Dermis microvascular lymphatic vessel endothelial cell (primary cell): ENCODE data around the gene PRKCA. TPM values are rescaled to one million over a fixed set of nuclear protein-coding genes. Genes with fewer than 3 reads are reported as not detected.
"Not testable (repeated sequence)": the region's sequence is repeated elsewhere in the genome, so short reads cannot be mapped to it uniquely, and the experiment has no call there.

Source experiments
- DNase-seq, 2 donors: peaks; one replicate each; pipeline versions ENCODE4 v3.0.0 to v3.0.0-alpha.2; 2010; ENCODE audit warnings: low read depth in 2 of 2
- total RNA-seq: library from RNA; depleted of rRNA; stranded (reverse); fragments of >200 nt; gene quantifications from 2 replicates; pipeline ENCODE4 v1.2.1, GENCODE V29; 2014

Gene PRKCA
- total RNA-seq, 1 donor from 2014 or later, result 3.6 TPM

DNA sequence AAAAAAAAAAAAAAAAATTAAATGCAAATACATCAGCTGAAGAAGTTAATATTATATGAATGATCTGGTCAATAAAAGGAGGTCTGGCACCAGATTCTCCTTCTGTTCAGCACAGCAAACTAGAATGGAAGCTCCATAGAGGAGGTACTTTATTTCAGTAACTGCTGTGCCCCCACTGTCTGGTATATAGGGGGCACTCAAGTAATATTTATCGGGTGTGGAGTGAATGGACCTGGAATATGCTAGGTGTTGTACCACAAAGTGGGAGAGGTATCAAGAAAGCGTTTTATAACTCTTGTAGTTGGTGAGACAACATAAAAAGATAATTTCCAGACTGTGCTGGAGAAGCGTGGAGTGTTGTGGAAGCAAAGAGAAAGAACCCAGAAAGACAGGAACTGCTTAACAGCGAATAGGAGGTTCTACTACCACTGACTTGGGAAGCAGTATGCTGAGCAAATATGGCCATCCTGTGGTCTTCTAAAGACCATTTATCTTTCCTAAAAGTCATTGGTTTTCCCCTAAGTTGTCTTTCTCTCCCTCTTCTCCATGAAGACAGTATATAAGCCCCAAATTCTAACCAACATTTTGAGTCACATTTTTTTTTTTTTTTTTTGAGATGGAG is 12.2 kb upstream of the PRKCA start:
- DNase-seq, result peak; percentile 21 to 52

DNA sequence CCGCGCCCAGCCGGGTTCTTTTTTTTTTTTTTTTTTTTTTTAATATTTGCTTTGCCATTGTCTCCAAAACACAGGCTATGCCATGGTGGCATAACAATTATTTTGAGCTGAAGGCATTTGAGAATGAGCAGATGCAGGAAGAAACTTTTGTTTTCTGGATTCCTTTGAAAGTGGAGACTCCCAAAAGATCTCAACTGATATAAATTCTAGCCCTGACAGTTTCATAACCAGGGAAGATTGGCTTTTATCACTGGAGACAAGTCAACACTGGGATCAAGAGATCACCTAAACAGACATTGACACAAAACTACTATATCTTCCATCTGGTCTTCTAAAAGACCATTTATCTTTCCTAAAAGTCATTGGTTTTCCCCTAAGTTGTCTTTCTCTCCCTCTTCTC is 10.1 kb upstream of the PRKCA start:
- no peak for DNase-seq

DNA sequence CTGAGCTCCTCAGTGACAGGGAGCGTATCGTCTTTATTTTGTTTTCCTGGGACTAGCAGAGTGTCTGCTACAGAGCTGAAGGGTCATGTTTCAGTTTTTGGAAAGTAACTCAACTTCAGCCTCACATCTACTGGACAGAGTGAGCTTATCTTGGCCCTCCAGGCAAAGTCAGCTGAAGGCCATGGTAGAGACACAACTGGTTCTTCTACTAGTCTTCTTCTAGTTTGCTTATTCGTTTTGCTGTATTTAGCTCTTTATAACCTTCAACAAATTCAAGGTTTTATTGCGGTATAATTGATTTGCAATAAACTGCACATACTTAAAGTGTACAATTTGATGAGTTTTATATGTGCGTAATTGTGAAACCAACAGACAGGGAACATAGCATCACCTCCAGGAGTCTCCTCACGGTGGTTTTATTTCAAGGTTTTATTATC is 6.1 kb upstream of the PRKCA start:
- no peak for DNase-seq

DNA sequence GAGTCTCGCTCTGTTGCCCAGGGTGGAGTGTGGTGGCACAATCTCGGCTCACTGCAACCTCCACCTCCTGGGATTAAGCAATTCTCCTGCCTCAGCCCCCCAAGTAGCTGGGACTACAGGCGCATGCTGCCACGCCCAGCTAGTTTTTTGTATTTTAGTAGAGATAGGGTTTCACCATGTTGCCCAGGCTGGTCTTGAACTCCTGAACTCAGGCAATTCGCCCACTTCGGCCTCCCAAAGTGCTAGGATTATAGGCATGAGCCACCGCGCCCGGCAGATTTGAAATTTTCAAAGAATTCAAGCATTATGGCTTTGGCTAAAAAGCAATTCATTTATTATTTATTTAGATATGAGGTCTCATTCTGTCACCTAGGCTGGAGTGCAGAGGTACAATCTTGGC is 5.0 kb upstream of the PRKCA start:
- not testable (repeated sequence) for DNase-seq

- DNase-seq, result no peak
These were observed 2.7 kb upstream of the PRKCA start for GRCh38 chr17:66299711-66300110.

DNA sequence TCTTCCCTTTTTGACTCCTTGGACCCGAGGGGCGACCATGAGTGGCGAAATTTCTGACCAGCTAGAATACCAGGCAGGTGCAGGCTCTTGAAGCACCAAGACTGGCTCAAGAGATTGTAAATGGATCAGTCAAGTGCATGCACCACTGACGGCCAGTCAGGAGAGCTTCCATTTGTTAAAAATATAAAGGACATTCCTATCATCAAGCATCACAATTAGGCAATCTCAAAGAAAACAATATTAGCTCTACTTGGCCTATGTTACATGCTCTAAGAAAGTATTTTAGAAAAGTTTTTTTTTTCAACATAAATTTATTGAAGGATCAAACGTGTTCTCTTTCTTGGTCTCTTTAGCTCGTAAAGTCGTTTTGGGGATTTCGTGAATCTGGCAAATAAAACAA is 1.5 kb upstream of the PRKCA start:
- DNase-seq, result no peak

- no peak for DNase-seq
These were observed 998 bp upstream of the PRKCA start for GRCh38 chr17:66301367-66301863.

- DNase-seq, result peak in 1 of 2 donors; percentile 66
These were observed 581 bp downstream of the PRKCA start for GRCh38 chr17:66302761-66303626.

DNA sequence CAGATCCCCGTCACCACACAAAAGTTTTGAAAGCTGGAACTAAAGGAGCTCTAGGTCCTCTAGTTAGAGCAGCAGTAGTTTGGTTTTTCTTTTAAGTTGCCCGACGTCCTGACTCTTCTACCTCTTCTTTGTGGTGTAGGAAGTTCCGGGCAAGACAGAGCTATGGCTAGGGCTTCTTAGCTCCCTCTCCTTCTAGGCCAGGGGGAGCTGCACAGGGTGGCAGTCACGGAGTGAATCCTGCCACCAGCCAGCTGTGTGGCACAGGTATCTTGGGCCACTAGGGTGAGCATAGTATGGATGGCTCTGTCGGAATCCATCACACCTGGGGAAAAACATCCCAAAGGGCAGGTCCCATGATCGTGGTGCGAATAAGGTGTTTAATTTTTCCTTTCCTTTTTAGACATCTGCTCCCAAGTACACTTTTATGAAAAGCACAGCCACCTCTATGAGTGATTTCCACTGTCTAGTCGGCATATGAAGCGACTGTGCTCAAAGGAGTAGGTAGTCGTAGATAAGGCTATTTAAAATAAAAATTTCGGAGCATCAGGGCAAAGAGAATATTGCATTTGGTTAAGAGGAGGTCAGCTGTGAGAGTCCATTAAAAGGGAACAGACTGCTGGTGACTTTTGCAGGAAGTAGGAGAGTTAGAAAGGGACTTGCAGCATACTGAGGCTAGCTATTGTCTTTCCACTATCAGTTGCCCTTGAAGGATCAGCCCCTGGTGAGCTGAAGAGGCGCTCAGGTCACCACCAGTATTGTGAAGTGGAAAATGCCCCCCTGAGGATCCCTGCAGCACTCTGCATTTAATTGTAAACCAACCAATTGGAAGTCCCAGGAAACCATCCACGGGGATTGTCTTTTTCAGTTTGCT is 2.1 kb downstream of the PRKCA start:
- DNase-seq, result peak in 1 of 2 donors; percentile 22

DNA sequence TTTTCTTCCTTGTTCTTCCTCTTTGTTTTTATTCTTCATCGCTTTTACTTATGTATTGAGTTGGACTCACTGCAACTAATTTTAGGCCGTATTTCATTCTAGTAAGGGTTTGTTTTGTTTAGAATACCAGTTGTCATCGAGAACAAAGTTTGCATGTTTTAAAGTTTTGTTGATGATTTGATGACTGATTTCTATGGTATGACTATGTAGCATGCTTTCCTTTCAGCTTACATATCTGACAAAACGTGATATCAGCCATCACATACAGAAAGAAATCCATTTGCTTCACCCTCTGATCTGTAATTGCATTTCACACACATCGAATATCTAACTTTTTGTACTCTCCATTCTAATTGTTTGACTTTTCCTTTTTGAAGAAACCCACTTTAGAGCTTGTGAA is 4.0 kb downstream of the PRKCA start:
- peak; percentile 7 to 49 for DNase-seq

GRCh38 chr17:66307257-66307656 is 4.8 kb downstream of the PRKCA start:
- no peak for DNase-seq

DNA sequence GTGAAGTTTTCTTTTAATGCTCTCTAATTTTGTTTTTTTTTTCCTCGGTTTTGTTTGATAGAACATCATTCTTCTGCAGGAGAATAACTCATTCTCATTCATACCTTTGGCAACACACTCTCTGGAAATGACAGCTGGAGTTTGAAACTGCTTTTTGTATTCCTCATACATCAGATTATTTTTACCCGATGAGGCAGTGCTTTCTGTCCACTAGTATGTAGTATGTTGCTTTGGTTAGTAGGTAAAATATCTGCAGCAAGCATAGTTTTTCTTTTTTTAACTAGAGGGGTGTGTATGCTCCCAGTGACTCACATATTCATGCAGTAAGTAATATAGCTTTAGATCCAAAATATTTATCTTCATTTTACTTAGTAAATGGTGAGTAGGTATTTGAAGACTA is 6.4 kb downstream of the PRKCA start:
- DNase-seq, result no peak

- no peak for DNase-seq
These were observed 7.4 kb downstream of the PRKCA start for GRCh38 chr17:66309793-66310192.

- DNase-seq, result no peak
These were observed 8.2 kb downstream of the PRKCA start for GRCh38 chr17:66310528-66311148.

DNA sequence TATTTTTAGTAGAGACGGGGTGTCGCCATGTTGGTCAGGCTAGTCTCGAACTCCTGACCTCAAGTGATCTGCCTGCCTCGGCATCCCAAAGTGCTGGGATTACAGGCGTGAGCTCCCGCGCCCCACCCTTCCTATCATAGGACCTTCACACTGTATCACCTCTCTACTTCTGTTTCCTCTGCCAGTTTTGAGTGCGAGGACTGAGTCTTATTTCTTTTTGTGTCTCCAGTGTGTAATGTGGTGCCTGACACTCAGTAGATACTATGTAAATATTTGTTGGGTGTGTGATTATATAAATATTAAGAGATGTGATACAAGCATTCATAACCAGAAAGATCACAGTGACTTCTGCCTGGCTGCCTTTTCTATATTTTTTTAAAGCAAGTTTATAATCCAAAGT is 10.5 kb downstream of the PRKCA start:
- peak in 1 of 2 donors; percentile 16 for DNase-seq

DNA sequence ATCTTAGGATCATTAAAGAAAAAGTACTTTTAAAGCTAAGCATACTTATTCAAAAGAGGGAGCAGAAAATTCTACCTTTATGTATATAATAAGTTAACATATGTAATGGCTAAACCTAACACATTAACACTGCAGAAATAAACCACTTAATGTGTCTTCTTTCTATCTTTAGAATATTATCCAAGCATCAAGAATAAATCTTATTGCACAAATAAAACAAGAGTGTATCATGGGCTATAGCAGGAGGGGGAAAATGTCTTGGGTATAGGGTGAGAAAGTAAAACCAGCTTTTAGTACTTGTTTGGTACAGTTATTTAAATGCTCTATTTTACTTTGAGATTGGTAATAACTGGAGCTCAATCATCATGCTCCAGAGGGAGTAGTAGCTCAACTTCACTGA is 10.9 kb downstream of the PRKCA start:
- DNase-seq, result no peak

DNA sequence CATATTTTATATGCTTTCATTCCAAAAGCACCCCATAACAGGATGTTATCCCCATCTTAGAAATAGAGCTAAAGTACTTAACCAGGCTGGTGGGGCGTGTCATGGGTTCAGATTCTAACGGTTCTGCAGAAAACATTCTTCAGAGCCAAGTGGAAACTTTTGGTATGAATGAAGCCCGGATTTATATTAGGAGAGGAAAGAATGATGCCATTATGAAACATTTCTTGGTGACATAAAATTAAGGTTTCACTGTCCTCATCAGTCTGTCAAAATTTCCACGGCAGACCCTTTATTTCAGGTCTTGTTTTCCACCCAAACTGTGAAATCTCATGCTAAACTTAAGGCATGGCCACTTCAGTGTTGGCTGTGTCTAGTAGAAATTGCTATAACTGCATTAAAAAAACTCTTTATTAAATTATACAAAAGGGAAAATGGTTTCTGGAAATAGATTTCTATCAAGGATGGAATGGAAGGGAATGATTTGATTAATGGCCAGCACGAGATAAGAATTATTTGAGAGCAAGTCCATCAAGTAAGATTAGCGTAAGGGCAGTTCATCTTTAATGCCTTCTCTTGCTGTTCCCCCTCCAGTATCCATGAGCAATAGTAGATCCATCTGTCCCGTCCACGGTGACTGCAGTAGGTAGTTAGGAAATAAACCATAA is 11.7 kb downstream of the PRKCA start:
- no peak for DNase-seq

GRCh38 chr17:66317629-66318028 is 15.2 kb downstream of the PRKCA start:
- no peak for DNase-seq

DNA sequence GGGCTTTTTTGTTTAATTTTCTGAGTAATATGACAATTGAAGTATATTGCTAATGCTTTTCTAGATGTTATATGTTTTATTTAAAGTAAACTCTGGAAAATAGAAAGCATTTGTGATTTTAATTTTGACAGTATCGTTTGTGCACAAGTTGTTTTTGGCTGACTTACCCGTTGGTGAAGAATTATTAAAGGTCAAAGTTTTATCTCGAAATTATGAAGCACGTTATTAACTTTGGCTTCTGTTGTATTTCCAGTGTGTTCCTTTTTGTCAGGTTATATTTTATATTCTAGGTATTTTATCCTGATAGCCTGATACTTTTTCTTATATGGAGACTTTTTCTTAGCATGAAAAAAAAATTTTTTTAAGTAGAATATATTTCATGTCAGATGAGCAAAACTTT is 16.8 kb downstream of the PRKCA start:
- no peak for DNase-seq

GRCh38 chr17:66322764-66323163 is 20.4 kb downstream of the PRKCA start:
- DNase-seq, result no peak
